ENCODE data around the gene CCL25.

CCL25 gene

GRCh38 chr19:8039231-8039630, 13.3 kb upstream of the CCL25 start:
- H3F3A ChIP-seq (ENCODE audit: control insufficient read depth, insufficient read depth), result no peaks in the 10 kb centered on the region
- H3K4me2 ChIP-seq (ENCODE audit: low read length), result no peak overlapping the region
- H3K4me1 ChIP-seq (ENCODE audit: control insufficient read depth, low read length), result no peaks in the 10 kb centered on the region
- no peak overlapping the region for H3K27ac ChIP-seq (ENCODE audit: low read depth, low read length)
- no peaks in the 10 kb centered on the region for H3K36me3 ChIP-seq (ENCODE audit: control insufficient read depth, low read length)
- H3K27me3 ChIP-seq (ENCODE audit: control insufficient read depth, low read length), result peaks cover 3% of the 10 kb centered on the region; the same call in 1 of the 2 replicates
- no peaks in the 10 kb centered on the region for H3K79me2 ChIP-seq (ENCODE audit: control insufficient read depth, low read length)
- no peaks in the 10 kb centered on the region for H4K20me1 ChIP-seq (ENCODE audit: control insufficient read depth, insufficient read depth, low read depth, low read length)
- TF ChIP-seq EZH2phosphoT487 (IDR thresholded peaks at IDR 0.05; ENCODE audit: borderline replicate concordance, low read length) (no peak), CTCF (IDR thresholded peaks at IDR 0.05; ENCODE audit: low read depth, low read length, poor library complexity, severe bottlenecking) (no peak)
- H3K4me3 ChIP-seq (ENCODE audit: low read length), result no peak overlapping the region
- no peaks in the 10 kb centered on the region for H3K9me2 ChIP-seq (replicated peaks; ENCODE audit: control insufficient read depth, low read length)
- H3K9me3 ChIP-seq (ENCODE audit: control insufficient read depth, insufficient read depth, low read length), result no peaks in the 10 kb centered on the region

GRCh38 chr19:8041531-8041931, 11.0 kb upstream of the CCL25 start:
- Histone ChIP-seq H4K20me1 (ENCODE audit: control insufficient read depth, insufficient read depth, low read depth, low read length) (no peaks in the 10 kb centered on the region), H3K4me1 (ENCODE audit: control insufficient read depth, low read length) (no peaks in the 10 kb centered on the region), H3K36me3 (ENCODE audit: control insufficient read depth, low read length) (no peaks in the 10 kb centered on the region), H3K79me2 (ENCODE audit: control insufficient read depth, low read length) (no peaks in the 10 kb centered on the region), H3K9me2 (replicated peaks; ENCODE audit: control insufficient read depth, low read length) (no peaks in the 10 kb centered on the region), H3K27me3 (ENCODE audit: control insufficient read depth, low read length) (peaks cover 3% of the 10 kb centered on the region; the same call in 1 of the 2 replicates), H3K4me2 (ENCODE audit: low read length) (no peak overlapping the region), H3K4me3 (ENCODE audit: low read length) (no peak overlapping the region), H3K27ac (ENCODE audit: low read depth, low read length) (no peak overlapping the region), H3F3A (ENCODE audit: control insufficient read depth, insufficient read depth) (no peaks in the 10 kb centered on the region), H3K9me3 (ENCODE audit: control insufficient read depth, insufficient read depth, low read length) (no peaks in the 10 kb centered on the region)
- TF ChIP-seq EZH2phosphoT487 (IDR thresholded peaks at IDR 0.05; ENCODE audit: borderline replicate concordance, low read length), result no peak
- TF ChIP-seq CTCF (IDR thresholded peaks at IDR 0.05; ENCODE audit: low read depth, low read length, poor library complexity, severe bottlenecking), result no peak

GRCh38 chr19:8042900-8043299, 9.7 kb upstream of the CCL25 start:
- Histone ChIP-seq H3K36me3 (ENCODE audit: control insufficient read depth, low read length) (no peaks in the 10 kb centered on the region), H3K4me3 (ENCODE audit: low read length) (no peak overlapping the region), H3K9me2 (replicated peaks; ENCODE audit: control insufficient read depth, low read length) (no peaks in the 10 kb centered on the region), H3F3A (ENCODE audit: control insufficient read depth, insufficient read depth) (no peaks in the 10 kb centered on the region), H4K20me1 (ENCODE audit: control insufficient read depth, insufficient read depth, low read depth, low read length) (no peaks in the 10 kb centered on the region), H3K9me3 (ENCODE audit: control insufficient read depth, insufficient read depth, low read length) (no peaks in the 10 kb centered on the region), H3K27ac (ENCODE audit: low read depth, low read length) (no peak overlapping the region), H3K4me2 (ENCODE audit: low read length) (no peak overlapping the region), H3K79me2 (ENCODE audit: control insufficient read depth, low read length) (no peaks in the 10 kb centered on the region), H3K4me1 (ENCODE audit: control insufficient read depth, low read length) (no peaks in the 10 kb centered on the region), H3K27me3 (ENCODE audit: control insufficient read depth, low read length) (peaks cover 3% of the 10 kb centered on the region; the same call in 1 of the 2 replicates)
- TF ChIP-seq EZH2phosphoT487 (IDR thresholded peaks at IDR 0.05; ENCODE audit: borderline replicate concordance, low read length) (no peak), CTCF (IDR thresholded peaks at IDR 0.05; ENCODE audit: low read depth, low read length, poor library complexity, severe bottlenecking) (no peak)
